NCI-H187 treated with DMSO at 0.1 percent for 48 hours (cell line): ENCODE results near the gene AGO4.
A peak's percentile ranks its signal among the peaks of the same experiment; 100 is the strongest.
"Not testable (repeated sequence)": the region's sequence is repeated elsewhere in the genome, so short reads cannot be mapped to it uniquely, and the experiment has no call there.

Experiments used
- DNase-seq: peaks from one replicate; lab custom pipeline; 2025; lab: John Stamatoyannopoulos, UW

The AGO4 gene

GRCh38 chr1:35863881-35864625 is 56.2 kb downstream of the AGO4 start:
- DNase-seq = no peak

- DNase-seq = no peak
Measured at GRCh38 chr1:35864813-35865212, 57.0 kb downstream of the AGO4 start.

GRCh38 chr1:35866991-35867390 is 59.2 kb downstream of the AGO4 start:
- DNase-seq = no peak

GRCh38 chr1:35869245-35869950 is 61.6 kb downstream of the AGO4 start:
- DNase-seq = not testable (repeated sequence)

GRCh38 chr1:35870651-35871309 is 63.0 kb downstream of the AGO4 start:
- DNase-seq = no peak

GRCh38 chr1:35873243-35873750 is 65.5 kb downstream of the AGO4 start:
- DNase-seq = no peak

GRCh38 chr1:35874115-35874514 is 66.3 kb downstream of the AGO4 start:
- not testable (repeated sequence) for DNase-seq

- DNase-seq = no peak
Measured at GRCh38 chr1:35876988-35877387, 69.2 kb downstream of the AGO4 start.

GRCh38 chr1:35881850-35882273 is 74.0 kb downstream of the AGO4 start:
- DNase-seq = no peak

GRCh38 chr1:35882586-35882944 is 74.7 kb downstream of the AGO4 start:
- no peak for DNase-seq

GRCh38 chr1:35882945-35883634 is 75.3 kb downstream of the AGO4 start, which contains the start of gene AGO1:
TSS of gene AGO1 (plus strand) at chr1:35883209. CDS start at chr1:35883422, 213 bp downstream.
- DNase-seq = peak; percentile 47

GRCh38 chr1:35883635-35884101 is 75.9 kb downstream of the AGO4 start:
- DNase-seq = no peak

GRCh38 chr1:35884934-35885333 is 77.1 kb downstream of the AGO4 start:
- DNase-seq = no peak

- DNase-seq = no peak
Measured at GRCh38 chr1:35885961-35886558, 78.2 kb downstream of the AGO4 start.

GRCh38 chr1:35886577-35887431 is 79.0 kb downstream of the AGO4 start:
- DNase-seq = no peak

- no peak for DNase-seq
Measured at GRCh38 chr1:35887508-35887907, 79.7 kb downstream of the AGO4 start.

GRCh38 chr1:35888255-35888654 is 80.4 kb downstream of the AGO4 start:
- DNase-seq = no peak

- not testable (repeated sequence) for DNase-seq
Measured at GRCh38 chr1:35888981-35889380, 81.2 kb downstream of the AGO4 start.

GRCh38 chr1:35893051-35893879 is 85.4 kb downstream of the AGO4 start:
- DNase-seq = no peak

GRCh38 chr1:35894183-35894582 is 86.4 kb downstream of the AGO4 start:
- no peak for DNase-seq
